Endometrial microvascular endothelial cells (primary cell): ENCODE results near the gene CEACAM7. TPM values are rescaled to one million over a fixed set of nuclear protein-coding genes. Genes with fewer than 3 reads are reported as not detected.
"Not testable (repeated sequence)": the region's sequence is repeated elsewhere in the genome, so short reads cannot be mapped to it uniquely, and the experiment has no call there.

Source experiments
- in situ Hi-C: cut with HindIII; loops from 2 replicates; pipeline ENCODE4 v1.10.0; 2017; ENCODE audit warnings: low sequenced_read_pairs, low pct_unique_long_range_greater_than_20kb; ENCODE audit errors: inconsistent ontology term
- total RNA-seq: library from RNA; depleted of rRNA; stranded (reverse); fragments of >200 nt; gene quantifications from one replicate; pipeline ENCODE4 v1.2.3, GENCODE V29; 2015; ENCODE audit errors: inconsistent ontology term

Gene CEACAM7
- not detected for total RNA-seq

GRCh38 chr19:41688098-41688497, at the start of gene CEACAM7:
CEACAM7 (minus strand) TSS chr19:41688270; CDS start chr19:41688165, 105 bp downstream.
- in situ Hi-C loops: no loop called here

- in situ Hi-C loops: no loop called here
These were observed 47.1 kb upstream of the CEACAM7 start for GRCh38 chr19:41735071-41735600.

- in situ Hi-C loops: no loop called here
These were observed 46.5 kb upstream of the CEACAM7 start for GRCh38 chr19:41734585-41734984.

- in situ Hi-C loops: no loop called here
These were observed 46.1 kb upstream of the CEACAM7 start for GRCh38 chr19:41734156-41734555.

DNA sequence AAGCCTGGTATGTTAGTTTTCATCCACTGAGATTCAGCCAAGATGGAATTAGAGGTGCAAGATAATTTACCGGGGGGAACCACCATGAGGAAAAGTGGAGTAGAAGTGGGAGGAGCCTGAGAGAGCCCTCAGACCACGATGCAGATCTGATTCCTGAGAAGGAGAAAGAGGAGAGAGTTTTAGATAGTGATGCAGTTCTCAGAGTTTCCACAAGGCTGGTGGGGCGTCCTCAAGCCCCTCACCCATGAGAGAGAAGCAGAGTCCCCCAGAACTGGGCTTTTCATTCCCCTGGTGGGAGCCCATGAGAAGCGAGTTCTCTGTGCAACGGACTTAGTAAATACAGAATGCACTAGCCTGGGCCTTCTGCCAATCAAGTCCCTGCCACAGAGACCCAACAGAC, 38.4 kb upstream of the CEACAM7 start:
- in situ Hi-C loops: no loop called here

DNA sequence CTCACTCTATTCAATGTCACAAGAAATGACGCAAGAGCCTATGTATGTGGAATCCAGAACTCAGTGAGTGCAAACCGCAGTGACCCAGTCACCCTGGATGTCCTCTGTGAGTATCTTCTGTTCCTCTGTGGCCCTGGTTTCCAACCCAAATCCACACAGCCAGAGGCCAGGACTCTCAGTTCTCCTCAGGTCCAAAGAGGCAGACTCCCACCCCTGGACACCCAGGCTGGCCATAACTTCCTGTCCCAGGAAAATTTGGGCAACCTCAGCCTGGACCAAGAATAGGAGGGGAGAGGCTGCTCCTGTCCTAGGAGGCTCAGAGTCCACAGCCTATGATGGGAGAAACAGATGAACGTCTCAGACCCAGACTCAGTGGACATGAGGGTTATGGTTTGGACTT, 32.0 kb upstream of the CEACAM7 start:
- in situ Hi-C loops: no loop called here

- in situ Hi-C loops: no loop called here
These were observed 30.7 kb upstream of the CEACAM7 start for GRCh38 chr19:41718761-41719160.

DNA sequence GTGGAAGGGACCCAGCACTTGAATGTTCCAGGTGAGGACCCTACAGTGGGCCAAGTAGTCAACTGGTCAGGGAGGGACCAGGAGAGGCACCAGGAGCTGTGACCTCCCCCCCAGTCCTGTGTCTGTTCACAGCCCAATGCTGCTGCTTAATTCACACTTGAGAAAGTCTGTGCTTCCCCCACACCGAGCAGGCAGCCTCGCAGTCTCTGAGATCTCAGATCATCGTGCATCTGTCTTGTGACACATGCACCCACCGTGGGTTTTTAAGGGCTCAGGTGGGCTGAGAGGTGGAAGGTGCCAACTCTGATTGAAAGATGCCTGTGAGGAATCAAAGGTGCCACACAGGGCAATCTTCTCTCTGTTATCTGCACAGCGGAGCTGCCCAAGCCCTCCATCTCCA, 26.5 kb upstream of the CEACAM7 start:
- in situ Hi-C loops: no loop called here

DNA sequence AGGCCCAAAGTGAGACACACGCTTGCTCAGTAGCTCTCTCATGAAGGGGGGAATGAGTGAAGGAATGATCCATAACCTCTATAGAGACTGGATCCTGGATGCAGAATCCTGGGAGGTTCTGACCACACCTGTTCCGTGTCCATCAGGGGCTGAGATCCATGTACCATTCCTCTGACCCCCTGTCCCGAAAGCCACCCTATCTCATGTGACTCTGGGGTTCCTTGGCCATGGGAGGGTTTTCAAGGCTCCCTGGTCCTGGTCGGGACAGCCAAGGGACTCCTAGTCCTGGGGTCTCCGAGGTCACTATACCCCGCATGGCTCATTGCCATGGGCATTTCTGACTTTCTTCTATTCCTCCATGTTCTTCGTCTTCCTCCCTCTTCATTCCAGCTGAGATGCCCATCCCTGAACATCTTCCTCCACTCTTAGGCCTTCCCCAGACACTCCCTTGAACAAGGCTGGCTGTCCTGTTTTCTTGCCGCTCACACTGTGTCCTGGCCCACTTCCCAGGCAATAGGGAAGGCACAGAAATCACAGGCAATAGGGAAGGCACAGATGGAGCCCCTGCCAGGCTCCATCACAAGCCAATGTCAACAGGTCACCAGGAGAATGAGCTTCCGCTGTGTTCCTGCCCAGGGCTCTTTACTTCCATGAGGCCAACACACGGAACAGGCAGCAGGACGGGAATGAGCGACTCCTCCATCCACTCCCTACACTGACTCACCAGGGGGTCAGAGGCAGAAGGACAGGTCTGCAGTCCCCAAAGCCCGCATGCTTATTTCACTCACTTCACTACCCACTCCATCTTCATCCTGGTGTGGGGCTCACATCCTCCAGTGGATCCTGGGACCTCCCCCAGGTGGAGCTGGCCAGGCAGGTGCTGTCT, 23.5 kb upstream of the CEACAM7 start:
- in situ Hi-C loops: no loop called here

DNA sequence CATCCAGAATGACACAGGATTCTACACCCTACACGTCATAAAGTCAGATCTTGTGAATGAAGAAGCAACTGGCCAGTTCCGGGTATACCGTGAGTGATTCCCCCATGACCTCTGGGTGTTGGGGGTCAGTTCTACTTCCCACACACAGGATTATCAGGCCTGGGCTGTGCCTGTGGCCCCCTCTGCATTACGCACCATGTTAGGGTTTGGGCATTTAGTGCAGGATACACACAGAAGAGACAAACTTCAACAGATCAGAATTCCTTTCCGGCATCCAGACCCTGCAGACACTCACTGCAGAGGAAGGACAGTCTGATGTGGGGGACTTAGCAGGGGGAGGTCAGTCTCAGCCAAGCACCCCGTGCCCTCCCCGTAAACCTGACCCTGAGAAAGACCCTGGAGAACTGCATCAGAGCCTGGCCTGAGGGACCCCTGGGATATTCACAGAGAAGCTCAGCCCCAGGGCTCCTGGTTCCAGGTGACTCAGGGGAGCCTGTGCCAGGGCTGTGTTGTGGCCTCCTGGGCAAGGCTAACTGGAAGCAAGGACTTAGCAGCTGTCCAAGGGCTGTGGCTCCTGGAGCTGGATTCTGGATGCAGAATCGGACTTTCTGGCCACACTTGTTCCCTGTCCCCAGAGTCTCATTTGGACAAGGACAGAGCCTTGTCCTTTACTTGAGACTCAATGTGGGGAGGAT, 22.0 kb upstream of the CEACAM7 start:
- in situ Hi-C loops: no loop called here

- in situ Hi-C loops: not testable (repeated sequence)
These were observed 21.4 kb upstream of the CEACAM7 start for GRCh38 chr19:41709516-41709915.

DNA sequence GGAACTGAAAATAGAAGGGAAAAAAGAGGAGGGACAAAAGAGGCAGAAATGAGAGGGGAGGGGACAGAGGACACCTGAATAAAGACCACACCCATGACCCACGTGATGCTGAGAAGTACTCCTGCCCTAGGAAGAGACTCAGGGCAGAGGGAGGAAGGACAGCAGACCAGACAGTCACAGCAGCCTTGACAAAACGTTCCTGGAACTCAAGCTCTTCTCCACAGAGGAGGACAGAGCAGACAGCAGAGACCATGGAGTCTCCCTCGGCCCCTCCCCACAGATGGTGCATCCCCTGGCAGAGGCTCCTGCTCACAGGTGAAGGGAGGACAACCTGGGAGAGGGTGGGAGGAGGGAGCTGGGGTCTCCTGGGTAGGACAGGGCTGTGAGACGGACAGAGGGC, 20.4 kb upstream of the CEACAM7 start, which contains the start of gene CEACAM5:
Gene CEACAM5, plus strand, starts transcription at position 146 of the 400 bp plus-strand sequence. Its CDS starts 106 bp downstream, at position 252.
- in situ Hi-C loops: no loop called here

GRCh38 chr19:41707871-41708371, 19.9 kb upstream of the CEACAM7 start:
- in situ Hi-C loops: no loop called here

DNA sequence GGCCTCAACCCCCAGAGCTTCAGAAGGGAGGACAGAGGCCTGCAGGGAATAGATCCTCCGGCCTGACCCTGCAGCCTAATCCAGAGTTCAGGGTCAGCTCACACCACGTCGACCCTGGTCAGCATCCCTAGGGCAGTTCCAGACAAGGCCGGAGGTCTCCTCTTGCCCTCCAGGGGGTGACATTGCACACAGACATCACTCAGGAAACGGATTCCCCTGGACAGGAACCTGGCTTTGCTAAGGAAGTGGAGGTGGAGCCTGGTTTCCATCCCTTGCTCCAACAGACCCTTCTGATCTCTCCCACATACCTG, 19.4 kb upstream of the CEACAM7 start:
- in situ Hi-C loops: no loop called here

GRCh38 chr19:41706741-41707501, 18.9 kb upstream of the CEACAM7 start:
- in situ Hi-C loops: no loop called here

- in situ Hi-C loops: no loop called here
These were observed 17.5 kb upstream of the CEACAM7 start for GRCh38 chr19:41705393-41706174.

DNA sequence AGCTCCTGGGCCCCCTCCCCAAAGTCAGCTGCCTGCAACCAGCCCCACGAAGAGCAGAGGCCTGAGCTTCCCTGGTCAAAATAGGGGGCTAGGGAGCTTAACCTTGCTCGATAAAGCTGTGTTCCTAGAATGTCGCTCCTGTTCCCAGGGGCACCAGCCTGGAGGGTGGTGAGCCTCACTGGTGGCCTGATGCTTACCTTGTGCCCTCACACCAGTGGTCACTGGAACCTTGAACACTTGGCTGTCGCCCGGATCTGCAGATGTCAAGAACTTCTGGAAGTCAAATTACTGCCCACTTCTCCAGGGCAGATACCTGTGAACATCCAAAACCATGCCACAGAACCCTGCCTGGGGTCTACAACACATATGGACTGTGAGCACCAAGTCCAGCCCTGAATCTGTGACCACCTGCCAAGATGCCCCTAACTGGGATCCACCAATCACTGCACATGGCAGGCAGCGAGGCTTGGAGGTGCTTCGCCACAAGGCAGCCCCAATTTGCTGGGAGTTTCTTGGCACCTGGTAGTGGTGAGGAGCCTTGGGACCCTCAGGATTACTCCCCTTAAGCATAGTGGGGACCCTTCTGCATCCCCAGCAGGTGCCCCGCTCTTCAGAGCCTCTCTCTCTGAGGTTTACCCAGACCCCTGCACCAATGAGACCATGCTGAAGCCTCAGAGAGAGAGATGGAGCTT, 15.7 kb upstream of the CEACAM7 start:
- in situ Hi-C loops: no loop called here

GRCh38 chr19:41702171-41702651, 14.1 kb upstream of the CEACAM7 start:
- in situ Hi-C loops: no loop called here
